ENCODE results near the gene RNU1-4. TPM values are rescaled to one million over a fixed set of nuclear protein-coding genes. Genes with fewer than 3 reads are reported as not detected.
"Not testable (repeated sequence)": the region's sequence is repeated elsewhere in the genome, so short reads cannot be mapped to it uniquely, and the experiment has no call there.

RNU1-4 gene
- total and polyA plus RNA-seq, 12 donors, result 635 to 5,242 (median 1,949) TPM; not detected in 2

DNA sequence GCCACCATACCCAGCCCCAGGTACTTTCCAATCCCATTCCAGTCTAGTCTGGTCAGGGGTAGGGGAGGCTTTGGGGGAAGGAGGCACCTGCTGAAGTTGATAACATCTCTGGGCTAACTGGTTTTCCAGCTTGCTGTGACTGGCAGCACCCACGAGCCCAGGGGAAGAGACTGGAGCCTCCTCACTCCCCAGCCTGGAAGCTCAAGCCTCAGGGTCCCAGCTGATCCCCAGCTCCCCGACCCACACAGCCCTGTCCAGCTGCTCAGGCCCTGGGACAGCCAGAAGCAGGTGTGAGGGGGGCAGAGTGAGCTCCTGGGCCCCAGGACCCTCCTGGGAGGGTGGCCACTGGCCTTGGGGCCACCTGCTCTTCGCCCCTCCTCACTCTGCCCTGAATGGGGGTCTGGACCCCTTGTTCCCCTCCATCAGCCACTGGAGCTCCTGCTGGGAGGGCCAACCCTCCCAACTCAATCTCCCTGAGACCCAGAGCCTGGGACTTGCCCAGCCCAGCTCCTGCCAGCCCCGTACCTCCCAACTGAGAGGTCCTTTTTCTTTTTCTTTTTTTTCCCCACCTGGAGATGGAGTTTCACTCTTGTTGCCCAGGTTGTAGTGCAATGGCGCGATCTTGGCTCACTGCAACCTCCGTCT lies 23.5 kb upstream of the RNU1-4 start:
- TF ChIP-seq, protein P1, sequence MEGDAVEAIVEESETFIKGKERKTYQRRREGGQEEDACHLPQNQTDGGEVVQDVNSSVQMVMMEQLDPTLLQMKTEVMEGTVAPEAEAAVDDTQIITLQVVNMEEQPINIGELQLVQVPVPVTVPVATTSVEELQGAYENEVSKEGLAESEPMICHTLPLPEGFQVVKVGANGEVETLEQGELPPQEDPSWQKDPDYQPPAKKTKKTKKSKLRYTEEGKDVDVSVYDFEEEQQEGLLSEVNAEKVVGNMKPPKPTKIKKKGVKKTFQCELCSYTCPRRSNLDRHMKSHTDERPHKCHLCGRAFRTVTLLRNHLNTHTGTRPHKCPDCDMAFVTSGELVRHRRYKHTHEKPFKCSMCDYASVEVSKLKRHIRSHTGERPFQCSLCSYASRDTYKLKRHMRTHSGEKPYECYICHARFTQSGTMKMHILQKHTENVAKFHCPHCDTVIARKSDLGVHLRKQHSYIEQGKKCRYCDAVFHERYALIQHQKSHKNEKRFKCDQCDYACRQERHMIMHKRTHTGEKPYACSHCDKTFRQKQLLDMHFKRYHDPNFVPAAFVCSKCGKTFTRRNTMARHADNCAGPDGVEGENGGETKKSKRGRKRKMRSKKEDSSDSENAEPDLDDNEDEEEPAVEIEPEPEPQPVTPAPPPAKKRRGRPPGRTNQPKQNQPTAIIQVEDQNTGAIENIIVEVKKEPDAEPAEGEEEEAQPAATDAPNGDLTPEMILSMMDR (IDR thresholded peaks at IDR 0.05), result no peak
- DNase-seq (no peak), ATAC-seq (no peak)
- Histone ChIP-seq H3K27ac (no peak overlapping the region), H3K27me3 (peaks cover 0 to 54% (median 34%) of the 10 kb centered on the region in 7 donors), H3K9me3 (no peaks in the 10 kb centered on the region), H3K4me1 (peaks cover 0 to 7% (median 0%) of the 10 kb centered on the region in 9 donors), H3K4me3 (no peak overlapping the region), H3K36me3 (no peaks in the 10 kb centered on the region)
- 81% methylated on average over 7 of the region's 7 CpGs for WGBS, 2 donors
- intact Hi-C loops (cut with DNase I), result no loop called here

DNA sequence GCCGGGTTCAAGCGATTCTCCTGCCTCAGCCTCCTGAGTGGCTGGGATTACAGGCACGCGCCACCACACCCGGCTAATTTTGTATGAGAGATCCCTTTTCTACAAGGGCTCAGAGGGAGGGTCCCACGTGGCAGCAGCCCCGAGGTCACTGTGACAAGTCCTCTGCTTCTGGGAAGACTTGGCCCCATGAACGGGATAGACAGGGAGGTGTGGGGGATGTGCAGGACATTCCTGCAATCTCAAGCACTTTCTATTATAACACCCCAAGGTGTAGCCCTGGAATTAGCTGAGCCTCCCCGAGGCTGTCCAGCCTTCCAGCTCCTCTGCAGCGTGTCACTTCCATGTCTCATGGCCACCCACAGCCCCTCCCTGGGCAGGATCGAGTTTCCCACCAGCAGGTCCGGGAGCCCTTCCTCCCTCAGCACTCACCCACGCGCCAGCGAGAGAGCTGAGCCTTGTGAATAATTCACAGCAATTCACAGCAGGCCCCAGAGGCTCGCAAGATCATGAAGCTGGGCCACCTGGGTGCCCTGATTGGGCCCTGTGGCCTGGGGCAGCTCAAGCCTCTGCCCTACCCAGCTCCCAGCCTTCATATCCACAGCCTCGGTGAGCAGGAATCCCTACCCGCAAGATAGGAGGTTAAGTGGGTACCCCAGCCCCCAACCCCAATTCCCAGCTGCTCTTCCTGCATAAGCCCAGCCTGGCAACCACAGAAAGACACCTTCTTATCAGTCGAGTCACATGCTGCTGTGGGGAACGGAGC lies 22.8 kb upstream of the RNU1-4 start:
- DNase-seq, result no peak
- H3K36me3 ChIP-seq, result no peaks in the 10 kb centered on the region
- intact Hi-C loops (cut with DNase I), result no loop called here
- WGBS, 2 donors, result 48 to 49% methylated on average over 20 of the region's 20 CpGs
- H3K9me3 ChIP-seq, result no peaks in the 10 kb centered on the region
- peaks cover 0 to 7% (median 0%) of the 10 kb centered on the region in 9 donors for H3K4me1 ChIP-seq
- H3K27me3 ChIP-seq, result peaks cover 0 to 54% (median 34%) of the 10 kb centered on the region in 7 donors
- H3K4me3 ChIP-seq, result no peak overlapping the region
- TF ChIP-seq, protein P1 (IDR thresholded peaks at IDR 0.05), result no peak
- no peak overlapping the region for H3K27ac ChIP-seq
- ATAC-seq, result peak in 5 of 8 donors; percentile 6 to 31 (median 22)

DNA sequence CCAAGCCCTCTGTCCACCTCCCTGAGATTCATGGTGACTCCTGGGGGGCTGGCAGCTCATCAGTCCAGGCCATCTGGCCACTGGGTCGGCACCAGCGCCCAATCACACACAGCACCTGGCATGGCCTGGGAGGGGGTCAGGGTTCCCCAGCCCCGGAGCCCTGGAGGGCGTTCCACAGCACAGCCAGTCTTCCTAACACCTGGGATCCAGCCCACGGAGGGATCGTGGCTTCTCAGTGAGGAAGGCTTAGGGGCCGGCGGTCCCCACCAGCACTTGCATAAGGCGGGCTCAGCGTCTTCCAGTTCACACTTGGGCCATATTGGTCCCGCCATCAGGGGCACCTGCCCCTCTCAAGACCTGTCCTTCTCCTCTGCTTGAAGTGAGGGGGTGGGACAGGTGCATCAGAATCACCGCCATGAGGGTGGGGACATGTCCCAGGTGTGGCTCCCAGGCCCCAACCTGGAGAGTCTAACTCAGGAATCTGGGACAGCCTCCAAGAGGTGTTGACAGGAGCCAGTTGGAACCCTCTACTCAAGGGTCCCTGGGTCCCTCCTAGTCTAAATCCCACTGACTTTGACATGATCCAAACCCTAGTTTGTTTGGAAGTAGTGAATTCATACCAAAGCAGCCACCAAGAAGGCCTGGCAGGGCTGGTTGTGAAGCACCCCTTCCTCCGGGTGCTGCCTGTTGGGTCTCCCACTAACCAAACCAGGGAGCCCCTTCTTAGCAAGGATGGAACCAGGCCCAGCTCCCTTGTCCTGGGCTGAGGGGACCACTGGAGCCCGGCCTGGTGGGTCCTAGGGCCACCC lies 22.0 kb upstream of the RNU1-4 start:
- H3K9me3 ChIP-seq; H3K4me1 ChIP-seq; H3K4me3 ChIP-seq; DNase-seq; H3K36me3 ChIP-seq; intact Hi-C loops (cut with DNase I); H3K27ac ChIP-seq: not testable (repeated sequence)
- H3K27me3 ChIP-seq, result peaks cover 0 to 54% (median 34%) of the 10 kb centered on the region in 7 donors
- WGBS, 2 donors, result 85 to 91% methylated on average over 14 of the region's 14 CpGs
- ATAC-seq, result peak in 5 of 8 donors; percentile 5 to 11 (median 7)

DNA sequence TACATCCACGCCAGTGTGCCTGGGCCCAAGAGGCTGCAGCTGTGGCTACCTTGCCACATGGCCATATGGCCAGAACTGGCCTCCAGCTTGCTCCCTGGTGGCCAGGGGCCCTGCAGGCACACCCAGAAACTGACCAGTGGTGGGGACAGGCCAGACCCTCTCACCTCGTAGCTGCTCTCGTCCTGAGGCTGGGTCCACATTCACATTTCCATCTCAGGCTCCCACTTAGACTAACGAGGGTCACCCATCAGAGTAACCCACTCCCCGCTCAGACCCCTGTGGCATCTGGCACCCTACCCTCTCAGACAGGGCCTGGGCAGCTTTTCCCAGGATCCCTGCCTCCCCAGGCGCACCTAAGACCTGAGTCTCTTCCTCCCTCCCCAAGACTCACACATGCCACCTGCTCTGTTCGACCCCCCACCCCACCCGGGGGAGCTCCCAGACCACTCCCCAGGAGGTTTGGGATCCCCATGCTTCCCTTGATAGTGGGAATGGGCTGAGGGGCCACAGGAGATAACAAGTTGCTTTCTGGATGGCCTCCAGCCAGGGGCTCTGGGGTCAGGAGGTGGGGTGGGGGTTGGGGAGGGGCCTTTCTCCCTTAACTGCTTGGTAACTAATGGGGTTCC lies 21.3 kb upstream of the RNU1-4 start:
- ATAC-seq (peak in 1 of 8 donors; percentile 20), DNase-seq (no peak)
- H3K36me3 ChIP-seq, result no peaks in the 10 kb centered on the region
- H3K4me1 ChIP-seq, result peaks cover 0 to 7% (median 0%) of the 10 kb centered on the region in 9 donors
- H3K4me3 ChIP-seq, result no peak overlapping the region
- TF ChIP-seq, protein P1 (IDR thresholded peaks at IDR 0.05), result no peak
- peaks cover 0 to 59% (median 36%) of the 10 kb centered on the region in 7 donors for H3K27me3 ChIP-seq
- intact Hi-C loops (cut with DNase I), result no loop called here
- WGBS, 2 donors, result 88 to 90% methylated on average over 8 of the region's 8 CpGs
- H3K9me3 ChIP-seq, result no peaks in the 10 kb centered on the region
- no peak overlapping the region for H3K27ac ChIP-seq
